Spinal cord (tissue), 10 donors: ENCODE results near the gene KLHL29. TPM values are rescaled to one million over a fixed set of nuclear protein-coding genes. Genes with fewer than 3 reads are reported as not detected.

ENCODE experiments used
- DNase-seq, 6 donors: peaks; one replicate each; pipeline versions ENCODE4 v3.0.0 to v3.0.0-alpha.2; 2013 to 2015; ENCODE audit warnings: low spot score in 6 of 6, low read depth in 4 of 6
- H3K27ac ChIP-seq: one replicate; pipeline ENCODE4 v1.5.1; 2013; ENCODE audit warnings: low read depth, low read length, control low read depth
- H3K27me3 ChIP-seq: one replicate; pipeline ENCODE4 v1.6.1; 2013; ENCODE audit warnings: low read length; ENCODE audit not compliant: control insufficient read depth, insufficient read depth
- H3K36me3 ChIP-seq: one replicate; pipeline ENCODE4 v1.6.1; 2013; ENCODE audit warnings: low read length; ENCODE audit not compliant: control insufficient read depth, insufficient read depth
- H3K4me1 ChIP-seq: one replicate; pipeline ENCODE4 v1.6.1; 2013; ENCODE audit warnings: low read length; ENCODE audit not compliant: control insufficient read depth, insufficient read depth
- H3K4me3 ChIP-seq: one replicate; pipeline ENCODE4 v1.5.1; 2013; ENCODE audit warnings: low read depth, low read length, control low read depth
- H3K9me3 ChIP-seq: one replicate; pipeline ENCODE4 v1.6.1; 2013; ENCODE audit warnings: low read length; ENCODE audit not compliant: control insufficient read depth, insufficient read depth
- WGBS: methylation state at CpG from one replicate; pipeline ENCODE4 v1.1.5; 2013; ENCODE audit warnings: missing lambda C conversion rate; ENCODE audit not compliant: insufficient coverage; 5-methylcytosine and 5-hydroxymethylcytosine counted together
- polyA plus RNA-seq, 2 donors: library from polyadenylated mRNA; unstranded; fragments of 120-200 nt; gene quantifications; one replicate each; pipeline ENCODE4 v1.2.1, GENCODE V29; 2013; ENCODE audit not compliant: insufficient read length in 2 of 2
- total RNA-seq, 2 donors: library from RNA; depleted of rRNA in 1 of 2; stranded (reverse); fragments of 120-200 nt in 1 of 2; fragments of >200 nt in 1 of 2; gene quantifications; one replicate each; pipeline versions ENCODE4 v1.2.3 to v1.2.4, GENCODE V29; 2013 to 2014
- donor health status: healthy.

KLHL29 gene
- total and polyA plus RNA-seq, 4 donors = 8.7 to 19.4 (median 14.0) TPM

GRCh38 chr2:23524261-23524706 is 139.3 kb downstream of the KLHL29 start:
- Histone ChIP-seq H3K27me3 (no peaks in the 10 kb centered on the region), H3K4me1 (peaks cover 71% of the 10 kb centered on the region), H3K27ac (peak overlapping the region; percentile 86), H3K4me3 (no peak overlapping the region), H3K36me3 (peaks cover 8% of the 10 kb centered on the region), H3K9me3 (no peaks in the 10 kb centered on the region)
- 46% methylated on average over 19 of the region's 19 CpGs for WGBS
- DNase-seq = no peak

GRCh38 chr2:23525137-23525765 is 140.3 kb downstream of the KLHL29 start:
- peaks cover 8% of the 10 kb centered on the region for H3K36me3 ChIP-seq
- H3K4me3 ChIP-seq = no peak overlapping the region
- no peaks in the 10 kb centered on the region for H3K9me3 ChIP-seq
- WGBS = 77% methylated on average over 13 of the region's 16 CpGs
- peak overlapping the region; percentile 86 for H3K27ac ChIP-seq
- H3K4me1 ChIP-seq = peaks cover 74% of the 10 kb centered on the region
- H3K27me3 ChIP-seq = no peaks in the 10 kb centered on the region
- DNase-seq = no peak

GRCh38 chr2:23526114-23526513 is 141.1 kb downstream of the KLHL29 start:
- peaks cover 8% of the 10 kb centered on the region for H3K36me3 ChIP-seq
- no peaks in the 10 kb centered on the region for H3K9me3 ChIP-seq
- no peak overlapping the region for H3K4me3 ChIP-seq
- peaks cover 74% of the 10 kb centered on the region for H3K4me1 ChIP-seq
- DNase-seq = no peak
- 86% methylated on average over 19 of the region's 19 CpGs for WGBS
- H3K27ac ChIP-seq = peak overlapping the region; percentile 86
- no peaks in the 10 kb centered on the region for H3K27me3 ChIP-seq

GRCh38 chr2:23526835-23527790 is 142.1 kb downstream of the KLHL29 start:
- H3K4me3 ChIP-seq = no peak overlapping the region
- peaks cover 8% of the 10 kb centered on the region for H3K36me3 ChIP-seq
- DNase-seq = no peak
- no peak overlapping the region for H3K27ac ChIP-seq
- no peaks in the 10 kb centered on the region for H3K27me3 ChIP-seq
- 86% methylated on average over 24 of the region's 25 CpGs for WGBS
- H3K4me1 ChIP-seq = peaks cover 80% of the 10 kb centered on the region
- H3K9me3 ChIP-seq = no peaks in the 10 kb centered on the region

- Histone ChIP-seq H3K36me3 (peaks cover 10% of the 10 kb centered on the region), H3K27ac (no peak overlapping the region), H3K4me1 (peaks cover 82% of the 10 kb centered on the region), H3K9me3 (no peaks in the 10 kb centered on the region), H3K4me3 (no peak overlapping the region), H3K27me3 (no peaks in the 10 kb centered on the region)
- no peak for DNase-seq
- 89% methylated on average over 8 of the region's 12 CpGs for WGBS
These were observed 143.2 kb downstream of the KLHL29 start for GRCh38 chr2:23528171-23528570.

GRCh38 chr2:23528690-23529089 is 143.7 kb downstream of the KLHL29 start:
- Histone ChIP-seq H3K4me3 (no peak overlapping the region), H3K27me3 (no peaks in the 10 kb centered on the region), H3K27ac (no peak overlapping the region), H3K36me3 (peaks cover 10% of the 10 kb centered on the region), H3K9me3 (no peaks in the 10 kb centered on the region), H3K4me1 (peaks cover 82% of the 10 kb centered on the region)
- 97% methylated on average over 5 of the region's 11 CpGs for WGBS
- DNase-seq = no peak

- Histone ChIP-seq H3K36me3 (peaks cover 6% of the 10 kb centered on the region), H3K4me3 (no peak overlapping the region), H3K27ac (no peak overlapping the region), H3K27me3 (no peaks in the 10 kb centered on the region), H3K4me1 (peaks cover 73% of the 10 kb centered on the region), H3K9me3 (no peaks in the 10 kb centered on the region)
- no peak for DNase-seq
- 96% methylated on average over 11 of the region's 11 CpGs for WGBS
These were observed 144.7 kb downstream of the KLHL29 start for GRCh38 chr2:23529659-23530058.

- 80% methylated on average over 1 of the region's 12 CpGs for WGBS
- H3K27ac ChIP-seq = no peak overlapping the region
- peaks cover 66% of the 10 kb centered on the region for H3K4me1 ChIP-seq
- H3K36me3 ChIP-seq = peaks cover 6% of the 10 kb centered on the region
- H3K27me3 ChIP-seq = no peaks in the 10 kb centered on the region
- peak in 2 of 6 donors; percentile 86 to 89 for DNase-seq
- no peaks in the 10 kb centered on the region for H3K9me3 ChIP-seq
- no peak overlapping the region for H3K4me3 ChIP-seq
These were observed 145.4 kb downstream of the KLHL29 start for GRCh38 chr2:23530206-23530908.

GRCh38 chr2:23530909-23531276 is 145.9 kb downstream of the KLHL29 start:
- H3K9me3 ChIP-seq = no peaks in the 10 kb centered on the region
- peaks cover 62% of the 10 kb centered on the region for H3K4me1 ChIP-seq
- WGBS = 94% methylated on average over 5 of the region's 5 CpGs
- H3K4me3 ChIP-seq = no peak overlapping the region
- no peaks in the 10 kb centered on the region for H3K27me3 ChIP-seq
- DNase-seq = no peak
- H3K27ac ChIP-seq = no peak overlapping the region
- peaks cover 6% of the 10 kb centered on the region for H3K36me3 ChIP-seq
